Amniotic stem cell (primary cell): ENCODE measurements around the gene SHB.
A peak's percentile ranks its signal among the peaks of the same experiment; 100 is the strongest.

Source experiments
- DNase-seq: peaks from one replicate; lab custom pipeline; 2025; lab: John Stamatoyannopoulos, UW

Gene SHB

GRCh38 chr9:37989701-37990100 is 79.3 kb downstream of the SHB start:
- no peak for DNase-seq

- DNase-seq = no peak
Measured at GRCh38 chr9:37988602-37989001, 80.4 kb downstream of the SHB start.

GRCh38 chr9:37988041-37988440 is 81.0 kb downstream of the SHB start:
- no peak for DNase-seq

- no peak for DNase-seq
Measured at GRCh38 chr9:37987467-37987981, 81.5 kb downstream of the SHB start.

GRCh38 chr9:37986771-37987258 is 82.2 kb downstream of the SHB start:
- DNase-seq = no peak

GRCh38 chr9:37986001-37986400 is 83.0 kb downstream of the SHB start:
- no peak for DNase-seq

GRCh38 chr9:37984672-37985611 is 84.1 kb downstream of the SHB start:
- DNase-seq = peak; percentile 30

- no peak for DNase-seq
Measured at GRCh38 chr9:37984278-37984671, 84.8 kb downstream of the SHB start.

GRCh38 chr9:37983381-37984067 is 85.5 kb downstream of the SHB start:
- no peak for DNase-seq

- DNase-seq = no peak
Measured at GRCh38 chr9:37979844-37980243, 89.2 kb downstream of the SHB start.

GRCh38 chr9:37978983-37979382 is 90.0 kb downstream of the SHB start:
- DNase-seq = no peak

GRCh38 chr9:37978481-37978864 is 90.6 kb downstream of the SHB start:
- no peak for DNase-seq

- DNase-seq = no peak
Measured at GRCh38 chr9:37977851-37978480, 91.1 kb downstream of the SHB start.

- DNase-seq = peak; percentile 55
Measured at GRCh38 chr9:37976714-37977477, 92.1 kb downstream of the SHB start.

- no peak for DNase-seq
Measured at GRCh38 chr9:37975639-37976038, 93.4 kb downstream of the SHB start.

- no peak for DNase-seq
Measured at GRCh38 chr9:37974506-37975173, 94.4 kb downstream of the SHB start.

GRCh38 chr9:37972351-37972848 is 96.6 kb downstream of the SHB start:
- no peak for DNase-seq

- no peak for DNase-seq
Measured at GRCh38 chr9:37971691-37972090, 97.3 kb downstream of the SHB start.

GRCh38 chr9:37971108-37971459 is 97.9 kb downstream of the SHB start:
- DNase-seq = no peak

GRCh38 chr9:37970301-37971107 is 98.5 kb downstream of the SHB start:
- no peak for DNase-seq
